Stimulated activated CD4-positive, alpha-beta T cell treated with anti-CD3 and anti-CD28 coated beads, Interleukin-1b, Interleukin-23, amount 100 ng/mL, for 4 hours (primary cell): ENCODE data around the gene PODNL1.

Source experiments
- DNase-seq, 2 donors: peaks; one replicate each; pipeline ENCODE4 v3.0.0-alpha.2; 2020; ENCODE audit warnings: low read depth in 2 of 2

PODNL1 gene

GRCh38 chr19:13890136-13890535 is 48.1 kb downstream of the PODNL1 start:
- no peak for DNase-seq

DNA sequence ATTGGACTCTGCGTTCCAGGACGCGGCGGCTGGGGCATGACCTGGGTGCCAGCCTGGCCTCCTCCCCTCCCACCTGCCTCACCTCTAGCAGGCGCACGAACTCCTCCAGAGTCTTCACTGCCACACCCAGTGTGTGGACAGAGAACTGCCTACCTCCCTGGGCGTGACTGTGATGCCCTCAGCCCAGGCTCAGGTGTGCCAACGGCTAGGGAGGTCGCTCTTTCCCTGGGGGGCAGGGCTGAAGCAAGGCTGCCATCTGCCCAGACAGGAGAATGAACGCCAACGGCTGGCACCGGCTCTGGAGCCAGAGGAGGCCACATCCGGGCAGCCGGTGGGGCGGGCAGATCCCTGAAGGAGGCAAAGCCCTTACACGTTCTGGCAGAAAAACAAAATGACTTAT is 49.9 kb downstream of the PODNL1 start:
- no peak for DNase-seq

- no peak for DNase-seq
Measured at GRCh38 chr19:13887517-13887916, 50.7 kb downstream of the PODNL1 start.

DNA sequence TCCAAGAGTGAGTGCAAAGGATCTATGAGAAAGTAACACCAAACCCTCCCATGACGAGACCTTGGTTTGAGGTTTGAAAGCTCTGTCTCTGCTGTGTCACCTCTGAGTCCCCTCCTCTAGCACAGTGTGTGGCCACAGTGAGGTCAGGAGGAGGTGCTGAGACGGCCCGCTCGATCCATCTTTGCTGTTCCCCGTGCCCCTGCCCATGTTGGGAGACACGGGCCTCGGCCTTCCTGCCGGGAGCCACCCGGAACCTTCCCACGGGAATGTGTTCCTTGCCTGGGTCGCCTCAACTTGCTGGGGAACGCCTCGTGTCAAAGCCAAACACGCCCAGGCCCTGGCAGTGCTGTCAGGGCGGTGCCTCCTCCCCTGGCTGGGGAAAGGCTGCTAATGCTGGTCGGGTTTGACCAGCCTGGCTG is 51.2 kb downstream of the PODNL1 start:
- no peak for DNase-seq

GRCh38 chr19:13885826-13886365 is 52.3 kb downstream of the PODNL1 start:
- no peak for DNase-seq

DNA sequence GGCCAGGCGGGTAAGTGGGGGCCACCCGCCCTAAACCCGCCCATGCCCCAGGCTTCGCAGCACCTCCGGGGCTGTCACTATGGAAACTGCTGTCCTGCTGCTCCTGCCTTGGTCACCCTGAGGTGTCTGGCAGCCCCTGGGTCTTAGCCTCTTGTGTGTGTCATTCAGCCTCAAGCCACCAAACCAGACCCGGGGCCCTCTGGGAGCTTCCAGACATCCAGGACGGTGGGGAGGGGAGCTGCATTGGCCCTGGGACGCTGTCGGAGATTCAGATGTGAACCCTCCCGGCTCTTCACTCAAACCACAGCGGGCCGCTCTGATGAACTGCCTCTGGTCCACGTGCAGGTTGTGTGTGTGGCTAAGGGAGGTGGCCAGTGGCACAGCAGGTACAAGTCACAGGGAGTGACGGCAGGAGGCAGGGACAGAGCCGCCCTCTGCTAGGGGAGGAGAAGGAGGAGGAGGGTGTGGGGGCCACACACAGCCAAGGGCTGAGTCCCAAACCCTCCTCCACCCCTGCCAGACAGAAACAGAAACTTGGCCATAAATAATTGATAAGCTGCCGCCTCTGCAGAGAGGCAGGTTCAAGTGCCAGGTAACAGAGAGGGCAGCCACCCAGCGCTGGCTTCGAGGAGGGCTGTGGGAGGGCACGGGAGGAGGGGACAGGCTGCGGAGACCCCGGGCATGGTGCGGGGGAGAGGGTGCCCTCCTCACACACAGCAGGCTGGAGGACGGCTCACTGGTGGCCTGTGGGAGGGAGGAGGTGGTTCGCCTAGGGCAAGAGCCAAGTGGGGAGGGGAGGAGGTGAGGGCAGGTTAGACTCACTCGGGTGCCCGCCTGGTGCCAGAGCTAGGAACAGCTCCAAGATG is 53.3 kb downstream of the PODNL1 start:
- no peak for DNase-seq

GRCh38 chr19:13883516-13884064 is 54.6 kb downstream of the PODNL1 start:
- no peak for DNase-seq

- no peak for DNase-seq
Measured at GRCh38 chr19:13882836-13883235, 55.4 kb downstream of the PODNL1 start.

DNA sequence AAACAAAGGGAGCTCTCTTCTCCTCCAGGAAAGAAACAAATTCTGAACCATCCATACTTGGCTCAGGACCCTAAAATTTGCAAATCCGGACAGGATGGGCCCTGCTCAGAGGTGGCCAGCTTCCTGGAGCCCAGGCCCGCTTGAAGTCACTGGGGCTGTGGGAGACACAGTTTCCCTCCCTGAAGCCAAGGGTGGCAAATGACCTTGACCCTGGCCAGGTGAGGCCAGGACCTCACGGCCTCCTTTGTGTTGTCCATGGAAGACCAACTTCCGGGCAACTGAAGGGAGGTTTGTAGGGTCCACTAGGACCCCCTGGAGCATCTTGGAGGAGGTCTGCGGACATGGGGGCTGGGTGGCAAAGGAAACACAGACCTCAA is 55.8 kb downstream of the PODNL1 start:
- DNase-seq, result no peak

GRCh38 chr19:13881692-13882418 is 56.4 kb downstream of the PODNL1 start:
- no peak for DNase-seq

DNA sequence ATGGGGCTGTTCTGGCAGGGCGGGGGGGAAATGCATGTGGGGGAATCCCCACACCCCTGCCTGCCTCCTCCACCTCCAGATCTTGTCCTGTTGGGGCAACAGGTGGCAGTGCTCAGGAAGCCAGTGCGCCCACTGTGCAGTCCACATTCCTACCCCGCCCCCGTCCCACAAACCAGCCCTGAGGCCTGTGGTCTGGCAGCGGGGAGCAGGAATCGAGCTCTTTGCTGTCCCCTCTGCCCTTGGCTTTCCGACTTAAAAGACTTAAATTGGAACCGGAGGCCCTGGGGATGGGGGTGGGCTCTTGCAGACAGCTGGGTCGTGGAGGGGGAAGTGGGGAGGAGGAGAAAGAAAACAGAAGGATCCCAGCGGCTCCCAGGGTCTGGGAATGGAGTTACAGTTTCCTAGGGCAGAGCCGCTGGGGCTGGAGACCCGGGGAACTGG is 56.9 kb downstream of the PODNL1 start:
- DNase-seq, result no peak
